Nucleus accumbens (tissue), 56 donors: ENCODE results near the gene CLDN4.
A peak's percentile ranks its signal among the peaks of the same experiment; 100 is the strongest.

ENCODE experiments used
- DNase-seq, 56 donors: peaks; one replicate each; lab custom pipeline; 2025; lab: John Stamatoyannopoulos, UW

CLDN4 gene

DNA sequence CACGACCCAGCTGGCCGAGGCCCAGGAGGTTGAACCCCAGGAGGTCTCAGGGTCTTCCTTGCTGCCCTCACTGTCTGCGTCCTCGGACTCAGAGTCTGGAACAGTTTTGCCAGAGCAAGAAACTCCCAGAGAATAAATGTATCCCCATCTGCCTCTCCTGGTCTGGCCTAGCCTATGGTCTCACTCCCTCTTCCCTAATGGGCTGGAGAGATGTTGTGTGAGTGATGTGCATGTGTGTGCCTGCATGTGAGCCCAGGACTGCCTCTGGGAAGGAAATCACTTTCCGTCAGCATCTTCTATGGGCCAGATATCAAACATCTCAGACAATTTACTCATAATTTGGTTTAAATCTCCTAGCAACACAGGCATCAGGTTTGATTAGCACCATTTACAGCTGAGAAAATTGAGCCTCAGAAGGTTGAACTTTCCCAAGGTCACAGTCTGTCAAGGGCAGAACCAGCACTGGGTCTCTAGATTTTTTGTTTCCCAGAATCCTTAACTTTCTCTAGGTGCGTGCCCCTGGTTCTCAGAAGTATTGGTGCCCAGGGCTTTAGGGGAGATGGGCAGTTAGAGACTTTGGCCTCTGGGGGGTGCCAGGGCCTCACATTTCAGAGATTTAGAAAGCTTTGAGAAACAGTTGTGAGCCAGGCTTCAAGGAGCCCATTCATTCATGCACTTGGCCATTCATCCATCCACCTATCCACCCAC lies 35.1 kb downstream of the CLDN4 start:
- DNase-seq = peak in 21 of 56 donors; percentile 1 to 44 (median 13)

DNA sequence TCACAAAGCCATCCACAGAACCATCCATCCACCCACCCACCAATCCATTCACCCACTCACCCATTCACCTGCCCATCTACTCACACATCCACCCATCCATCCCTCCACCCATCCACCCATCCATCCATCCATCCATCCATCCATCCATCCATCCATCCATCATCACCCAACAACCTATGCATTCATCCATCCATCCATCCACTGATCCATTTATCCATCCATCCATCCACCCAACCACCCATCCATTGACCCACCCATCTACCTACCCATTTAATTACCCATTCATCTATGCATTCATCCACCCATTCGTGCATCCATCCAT lies 35.6 kb downstream of the CLDN4 start:
- DNase-seq = no peak

DNA sequence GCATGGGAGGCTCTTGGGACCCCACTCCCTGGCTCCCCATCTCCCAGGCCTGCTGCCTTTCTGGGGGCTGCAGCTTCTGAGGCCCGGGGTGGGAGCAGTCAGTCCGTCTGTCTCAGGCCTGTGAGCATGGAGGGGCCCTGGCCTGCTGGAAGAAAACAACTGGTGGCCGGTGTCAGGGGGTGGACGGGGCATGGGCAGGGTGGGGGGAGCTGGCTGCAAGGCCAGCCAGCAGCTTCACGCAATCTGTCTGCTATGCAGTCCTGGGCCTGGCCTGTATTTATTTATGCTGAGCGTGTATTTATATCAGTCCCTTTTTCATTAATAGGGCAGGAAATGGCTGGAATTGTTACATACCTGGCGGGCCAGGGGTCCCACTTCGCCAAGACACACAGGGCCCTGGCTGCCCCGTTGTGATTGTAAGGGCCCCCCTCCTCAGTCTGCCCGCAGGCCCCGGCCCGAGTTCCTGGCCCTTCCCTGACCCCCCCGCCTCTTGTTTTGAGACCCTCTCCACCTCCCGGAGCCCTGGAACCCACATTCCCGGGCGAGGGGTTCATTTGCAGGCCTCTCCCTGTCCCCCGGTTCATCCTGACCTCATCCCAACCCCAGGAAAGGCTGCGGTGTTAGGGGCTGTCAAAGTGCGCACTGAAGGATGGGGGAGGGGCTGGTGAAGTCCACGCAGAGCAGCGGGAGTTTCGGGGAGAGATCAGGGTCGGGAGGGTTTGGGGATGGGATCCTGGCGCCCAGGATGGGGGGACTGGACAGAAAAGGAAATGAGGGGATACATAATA lies 38.4 kb downstream of the CLDN4 start:
- DNase-seq = no peak

DNA sequence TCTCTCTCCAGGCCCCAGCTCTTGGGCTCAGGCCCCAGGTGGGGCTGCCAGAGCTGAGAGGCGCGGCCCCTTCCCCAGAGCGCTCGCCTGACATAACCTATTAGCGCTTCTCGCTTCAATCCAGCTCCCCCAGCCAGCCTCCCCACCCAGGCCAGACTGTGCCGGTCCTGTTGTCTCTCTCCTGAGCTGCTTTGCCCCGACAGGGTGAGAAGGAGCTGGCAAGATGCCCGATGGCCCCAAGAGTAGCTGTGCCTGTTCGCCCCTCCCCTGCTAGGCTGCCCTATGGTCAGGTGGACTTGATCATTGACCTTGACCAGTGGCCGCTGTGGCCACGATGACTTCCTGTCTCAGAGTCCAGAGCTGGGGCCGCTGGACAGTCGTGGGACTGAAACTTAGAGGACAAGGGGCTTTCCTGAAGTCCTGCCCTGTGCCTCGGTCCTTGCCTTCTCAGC lies 39.3 kb downstream of the CLDN4 start:
- no peak for DNase-seq

DNA sequence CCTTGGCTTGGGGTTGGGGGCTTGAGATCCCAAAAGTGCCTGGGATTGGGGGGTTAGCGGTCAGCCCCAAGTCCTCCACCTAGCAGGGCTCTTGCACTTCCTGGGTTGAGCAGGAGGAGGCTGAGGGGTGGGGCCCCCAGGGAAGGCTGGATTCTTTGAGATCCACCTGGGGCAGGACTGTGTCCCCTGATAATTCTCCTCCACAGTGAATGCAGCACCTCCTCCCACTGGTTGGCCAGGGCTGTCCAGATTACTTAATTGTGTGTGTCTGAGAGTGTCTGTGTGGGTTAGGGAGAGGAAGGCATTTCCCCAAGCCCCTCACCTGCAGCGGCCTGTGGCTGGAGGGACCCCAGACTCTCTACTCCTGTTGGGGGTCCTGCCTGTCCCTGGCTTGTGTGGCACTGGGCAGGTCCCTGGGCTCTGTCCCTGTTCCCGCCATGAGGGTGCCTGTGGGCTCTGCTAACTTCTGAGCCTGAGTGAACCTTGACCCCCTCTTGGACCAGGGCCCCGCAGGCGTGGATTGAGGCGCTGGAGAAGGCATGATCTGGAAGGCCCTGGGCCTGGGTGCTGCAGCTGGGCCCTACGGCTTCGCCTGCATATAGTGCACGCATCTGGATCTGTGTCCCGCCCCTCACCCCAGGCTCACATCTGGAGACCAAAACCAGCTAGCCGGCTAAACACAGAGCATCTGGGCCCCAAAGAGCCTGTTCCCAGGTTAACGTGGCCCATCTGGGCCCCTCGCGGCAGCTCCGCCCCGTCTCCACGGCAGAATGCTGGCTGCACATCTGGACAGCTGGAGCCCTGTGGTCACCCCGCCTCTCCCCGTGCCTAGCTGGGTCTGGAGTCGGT lies 40.6 kb downstream of the CLDN4 start:
- no peak for DNase-seq

DNA sequence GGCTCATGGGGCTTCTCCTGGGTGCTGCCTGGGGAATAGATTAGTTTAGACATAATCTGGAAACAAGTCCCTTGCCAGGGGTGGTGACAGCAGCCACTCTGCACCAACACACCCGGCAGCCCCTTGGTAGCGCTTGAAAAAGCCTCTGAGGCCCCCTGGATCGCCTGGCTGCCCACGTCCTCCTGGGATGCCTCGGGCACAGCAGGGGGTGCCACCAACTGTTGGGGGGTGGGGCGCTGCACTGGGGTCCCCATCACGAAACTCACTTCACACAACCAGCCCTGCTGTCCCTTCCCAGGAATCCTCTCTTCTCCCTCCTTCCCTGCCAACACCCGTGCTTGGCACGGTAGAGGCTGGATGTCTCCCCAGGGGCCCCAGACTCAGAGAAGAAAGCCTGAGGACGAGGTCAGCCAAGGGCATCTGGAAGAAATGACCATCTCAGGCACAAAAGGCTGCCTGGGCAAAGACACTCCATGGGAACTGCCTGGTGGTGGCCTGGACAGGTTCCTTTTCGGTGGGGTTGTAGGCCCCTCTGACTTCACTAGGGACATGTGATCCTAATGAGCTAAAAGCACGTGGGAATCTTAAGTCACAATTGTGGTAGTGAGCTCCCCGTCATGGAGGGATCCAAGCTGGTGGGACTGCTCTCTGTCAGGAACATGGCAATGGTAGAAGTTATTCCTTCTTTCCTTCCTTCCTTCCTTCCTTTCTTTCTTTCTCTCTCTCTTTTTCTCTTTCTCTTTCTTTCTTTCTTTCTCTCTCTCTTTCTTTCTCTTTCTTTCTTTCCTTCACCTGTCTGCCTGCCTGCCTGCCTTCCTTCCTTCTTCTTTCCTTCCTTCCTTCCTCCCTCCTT lies 41.5 kb downstream of the CLDN4 start:
- no peak for DNase-seq

DNA sequence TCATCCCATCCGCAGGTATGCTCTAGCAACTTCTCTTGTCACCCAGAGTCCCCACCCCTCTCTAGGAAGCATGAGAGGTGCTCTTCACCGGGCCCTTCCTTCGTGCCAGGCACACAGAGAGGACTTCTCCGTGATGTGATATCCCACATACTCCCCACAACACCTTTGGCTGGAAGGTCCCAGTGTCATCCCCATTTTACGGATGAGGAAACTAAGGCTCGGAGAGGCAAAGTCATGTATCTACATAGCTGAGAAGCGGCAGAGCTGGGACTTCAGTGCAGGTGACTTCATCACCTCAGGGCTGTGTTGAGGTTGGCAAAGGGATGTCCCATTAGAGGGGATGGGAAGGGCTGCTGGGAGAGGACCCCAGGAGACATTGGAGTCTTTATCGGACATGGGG lies 45.6 kb downstream of the CLDN4 start:
- DNase-seq = no peak

DNA sequence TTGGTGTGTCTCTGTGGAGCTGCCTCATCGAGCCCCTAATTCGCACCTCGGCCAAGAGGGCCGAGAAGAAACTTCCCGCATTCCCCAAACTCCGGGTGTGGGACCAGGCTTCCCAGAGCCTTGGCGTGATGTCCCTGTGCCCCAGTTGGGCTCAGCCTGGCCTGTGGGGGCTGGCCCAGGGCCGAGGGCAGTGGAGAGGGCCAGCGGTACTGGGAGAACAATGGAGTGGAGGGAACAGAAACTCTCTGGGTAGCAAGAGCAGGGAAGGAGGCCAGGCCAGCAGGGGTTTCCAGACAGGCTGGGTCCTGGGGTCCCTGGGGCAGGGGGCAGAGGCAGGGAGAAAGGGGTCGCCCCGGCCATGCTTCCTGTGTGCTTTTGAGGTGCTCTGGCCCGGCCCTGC lies 46.2 kb downstream of the CLDN4 start:
- DNase-seq = peak in 8 of 56 donors; percentile 2 to 34 (median 22)

DNA sequence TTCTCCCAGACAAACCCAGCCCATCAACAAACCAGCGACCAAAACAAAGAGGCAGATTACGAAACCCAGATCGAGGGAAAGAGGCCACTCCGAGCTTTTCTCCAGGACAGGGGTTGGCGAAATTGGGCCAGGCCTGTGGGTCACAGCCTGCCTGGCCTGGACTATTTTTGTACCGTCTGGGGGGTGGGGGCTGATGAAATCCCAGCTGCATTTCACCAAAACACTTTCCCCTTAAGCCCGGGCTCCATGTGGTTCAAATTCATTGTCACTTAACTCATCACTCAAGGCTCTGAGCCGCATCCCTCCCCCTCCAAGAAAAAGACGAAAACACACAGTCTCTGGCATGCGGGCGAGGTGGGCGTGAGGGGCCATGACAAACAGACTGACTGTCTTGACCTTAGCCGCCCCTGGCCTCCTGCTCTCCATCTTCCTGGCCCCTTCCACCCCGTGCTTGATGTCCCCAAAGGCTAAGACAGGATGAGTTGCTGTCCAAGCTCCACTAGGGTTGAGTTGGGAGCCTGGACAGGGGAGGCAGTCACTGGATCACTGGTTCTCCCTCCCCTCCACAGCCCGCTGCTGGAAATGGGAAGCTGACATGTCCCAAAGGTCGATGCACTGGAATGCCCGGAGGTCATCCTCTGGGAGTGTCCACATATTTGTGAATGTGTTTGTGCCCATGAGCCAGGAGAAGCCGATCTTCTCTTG lies 49.3 kb downstream of the CLDN4 start:
- no peak for DNase-seq

DNA sequence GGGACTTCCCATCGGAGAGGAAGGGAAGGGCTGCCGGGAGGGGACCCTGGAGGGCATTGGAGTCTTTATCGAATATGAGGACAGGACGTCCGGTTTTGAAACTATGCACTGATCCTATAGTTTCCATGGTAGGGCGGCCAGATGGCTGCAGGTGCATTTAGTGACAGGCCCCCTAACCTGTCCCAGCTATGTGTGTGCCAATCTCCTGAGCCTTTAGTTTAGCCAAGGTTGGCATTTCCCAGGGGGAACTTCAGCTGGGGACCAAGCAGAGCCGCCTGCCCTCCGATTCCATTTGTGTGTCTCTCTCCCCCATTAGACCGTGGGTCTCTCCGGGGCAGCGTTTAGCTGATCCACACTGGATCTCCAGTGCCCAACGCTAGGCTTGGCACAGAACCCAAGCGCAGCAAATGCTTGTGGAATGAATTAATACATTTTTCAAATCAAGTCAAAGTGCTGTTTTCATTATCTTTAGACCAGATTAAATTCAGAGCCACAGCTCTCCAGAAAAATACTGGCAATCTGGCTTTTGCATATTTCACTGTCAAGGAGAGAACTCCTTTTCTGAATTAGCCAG lies 50.0 kb downstream of the CLDN4 start:
- DNase-seq = no peak

DNA sequence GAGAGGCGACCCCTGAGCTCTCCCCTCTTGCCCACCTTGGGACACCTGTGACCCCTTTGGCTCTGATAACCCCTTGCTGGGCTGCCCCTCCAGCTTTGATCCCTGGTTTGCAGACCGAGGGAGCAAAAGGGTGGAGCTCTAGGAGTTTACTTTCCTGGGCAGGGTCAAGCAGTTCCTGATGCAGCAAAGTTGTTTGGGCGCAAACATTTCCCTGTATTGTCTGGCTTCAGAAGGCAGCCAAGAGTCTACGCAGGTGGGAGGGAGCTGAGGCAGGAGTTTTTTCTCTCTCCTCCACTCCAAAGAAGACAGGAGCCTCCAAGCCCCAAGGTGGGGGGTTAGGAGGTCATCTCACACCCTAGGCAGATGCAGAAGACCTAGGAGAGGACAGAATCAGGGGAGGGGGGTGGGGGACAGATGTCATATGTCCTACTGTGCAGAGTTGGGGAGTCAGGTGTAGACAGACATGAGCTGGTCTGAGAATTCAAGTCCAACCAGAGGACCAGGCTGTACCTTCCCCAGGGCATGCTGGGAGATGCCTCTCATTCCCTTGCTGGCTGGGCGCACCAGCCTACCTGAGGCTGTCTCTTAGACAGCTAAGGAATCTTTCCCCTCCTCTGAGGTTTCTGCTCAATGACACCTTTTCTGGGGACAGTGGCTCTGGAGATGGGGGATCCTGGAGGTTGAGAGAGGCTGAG lies 50.7 kb downstream of the CLDN4 start:
- no peak for DNase-seq

DNA sequence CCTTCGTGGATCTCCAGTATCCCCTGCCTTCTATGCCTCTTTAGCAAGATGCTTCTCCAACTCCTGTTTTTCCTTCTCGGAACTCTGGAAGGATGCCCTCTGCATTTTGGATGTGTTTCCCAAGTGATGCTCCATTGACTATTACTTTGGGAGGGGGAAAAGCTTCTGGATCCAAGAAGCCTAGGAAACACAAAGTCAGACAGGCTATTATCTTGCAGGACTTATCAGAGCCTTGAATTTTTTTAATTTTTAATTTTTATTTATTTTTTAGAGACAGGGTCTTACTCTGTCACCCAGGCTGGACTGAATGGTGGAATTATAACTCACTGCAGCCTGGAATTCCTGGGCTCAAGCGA lies 51.2 kb downstream of the CLDN4 start:
- no peak for DNase-seq
